Liver (tissue), 9 donors: ENCODE measurements around the gene TENT5C. TPM values are rescaled to one million over a fixed set of nuclear protein-coding genes. Genes with fewer than 3 reads are reported as not detected.

Experiments
- DNase-seq: peaks from one replicate; pipeline ENCODE4 v3.0.0-alpha.2; 2017; ENCODE audit warnings: low spot score
- H3K27ac ChIP-seq, 2 donors: one replicate each; pipeline ENCODE4 v1.7.0; 2013; ENCODE audit warnings: inconsistent platforms in 2 of 2, low read length in 2 of 2, control low read depth in 1 of 2, low read depth in 1 of 2, mild to moderate bottlenecking in 1 of 2
- H3K27me3 ChIP-seq, 4 donors: one replicate each; pipeline versions ENCODE4 v1.6.1 to v1.7.0; 2013; ENCODE audit warnings: low read length in 3 of 4, inconsistent platforms in 1 of 4, mild to moderate bottlenecking in 1 of 4, moderate library complexity in 1 of 4; ENCODE audit not compliant: control insufficient read depth in 4 of 4, insufficient read depth in 4 of 4
- H3K36me3 ChIP-seq, 4 donors: one replicate each; pipeline versions ENCODE4 v1.6.1 to v1.7.0; 2013; ENCODE audit warnings: low read length in 3 of 4, mild to moderate bottlenecking in 3 of 4, low read depth in 1 of 4, moderate library complexity in 1 of 4; ENCODE audit not compliant: control insufficient read depth in 4 of 4, insufficient read depth in 3 of 4
- H3K4me1 ChIP-seq, 4 donors: one replicate each; pipeline versions ENCODE4 v1.6.1 to v1.7.0; 2013; ENCODE audit warnings: low read length in 3 of 4, mild to moderate bottlenecking in 3 of 4, moderate library complexity in 1 of 4; ENCODE audit not compliant: control insufficient read depth in 4 of 4, insufficient read depth in 4 of 4
- H3K4me3 ChIP-seq, 3 donors: one replicate each; pipeline versions ENCODE4 v1.6.1 to v1.7.0; 2013; ENCODE audit warnings: low read length in 3 of 3, control low read depth in 1 of 3, low read depth in 1 of 3, mild to moderate bottlenecking in 1 of 3
- H3K9ac ChIP-seq, 2 donors: one replicate each; pipeline ENCODE4 v1.7.0; 2013; ENCODE audit warnings: low read length in 2 of 2, mild to moderate bottlenecking in 2 of 2, moderate library complexity in 2 of 2, control low read depth in 1 of 2, low read depth in 1 of 2
- H3K9me3 ChIP-seq, 4 donors: one replicate each; pipeline versions ENCODE4 v1.6.1 to v1.7.0; 2013; ENCODE audit warnings: low read length in 3 of 4; ENCODE audit not compliant: control insufficient read depth in 4 of 4
- ATF3 ChIP-seq: IDR thresholded peaks from 2 replicates; pipeline ENCODE4 v1.6.1; 2016; ENCODE audit warnings: antibody characterized with exemption
- EGR1 ChIP-seq, 2 donors: IDR thresholded peaks; 2 replicates each; pipeline ENCODE4 v1.6.1; 2016 to 2018; ENCODE audit warnings: antibody characterized with exemption in 2 of 2, low read depth in 2 of 2
- FOXA1 ChIP-seq: IDR thresholded peaks from 2 replicates; pipeline ENCODE4 v1.6.1; 2016; ENCODE audit warnings: antibody characterized with exemption
- HNF4A ChIP-seq, 2 donors: conservative IDR thresholded peaks; 2 replicates each; pipeline ENCODE4 v1.6.1; 2016; ENCODE audit warnings: antibody characterized with exemption in 2 of 2, mild to moderate bottlenecking in 2 of 2
- HNF4G ChIP-seq: IDR thresholded peaks from 2 replicates; pipeline ENCODE4 v1.6.1; 2016; ENCODE audit warnings: antibody characterized with exemption
- JUND ChIP-seq, 2 donors: IDR thresholded peaks; 2 replicates each; pipeline ENCODE4 v1.6.1; 2016; ENCODE audit warnings: antibody characterized with exemption in 2 of 2
- MAX ChIP-seq: IDR thresholded peaks from 2 replicates; pipeline ENCODE4 v1.6.1; 2016; ENCODE audit warnings: antibody characterized with exemption
- RAD21 ChIP-seq, 2 donors: IDR thresholded peaks; 2 replicates each; pipeline ENCODE4 v1.6.1; 2016; ENCODE audit warnings: antibody characterized with exemption in 2 of 2, mild to moderate bottlenecking in 2 of 2
- REST ChIP-seq: IDR thresholded peaks from 2 replicates; pipeline ENCODE4 v1.6.1; 2016; ENCODE audit warnings: antibody characterized with exemption, mild to moderate bottlenecking
- RXRA ChIP-seq, 2 donors: IDR thresholded peaks; 2 replicates each; pipeline ENCODE4 v1.6.1; 2017 to 2018; ENCODE audit warnings: antibody characterized with exemption in 2 of 2, mild to moderate bottlenecking in 1 of 2
- SP1 ChIP-seq: IDR thresholded peaks from 2 replicates; pipeline ENCODE4 v1.6.1; 2018; ENCODE audit warnings: antibody characterized with exemption, mild to moderate bottlenecking
- TAF1 ChIP-seq: conservative IDR thresholded peaks from 2 replicates; pipeline ENCODE4 v1.6.1; 2016; ENCODE audit warnings: antibody characterized with exemption, mild to moderate bottlenecking
- YY1 ChIP-seq: IDR thresholded peaks from 2 replicates; pipeline ENCODE4 v1.6.1; 2016; ENCODE audit warnings: antibody characterized with exemption, mild to moderate bottlenecking
- ZBTB33 ChIP-seq: IDR thresholded peaks from 2 replicates; pipeline ENCODE4 v1.6.1; 2016; ENCODE audit warnings: antibody characterized with exemption
- WGBS: extraction: QIAGEN DNeasy Blood & Tissue Kit; methylation state at CpG from one replicate; pipeline ENCODE4 v1.1.7; 2013; 5-methylcytosine and 5-hydroxymethylcytosine counted together
- polyA plus RNA-seq, 2 donors: library from polyadenylated mRNA; stranded (reverse) in 1 of 2; unstranded in 1 of 2; fragments of 200-250 nt in 1 of 2; fragments of >200 nt in 1 of 2; fragmentation: Nextera tagmentation in 1 of 2; extraction: Ambion mirVana in 1 of 2; gene quantifications; one replicate each; pipeline versions ENCODE4 v1.2.1 to v1.2.3, GENCODE V29; 2013 to 2015
- total RNA-seq, 2 donors: library from RNA; depleted of rRNA; stranded (reverse); fragments of >200 nt; gene quantifications; one replicate each; pipeline ENCODE4 v1.2.3, GENCODE V29; 2014
- donor health status: healthy.
- donor health status: healthy.
- donor health status: healthy.
- donor health status: healthy.
- donor health status: healthy.

Gene TENT5C
- total and polyA plus RNA-seq, 4 donors = 1.1 to 200 (median 4.8) TPM

GRCh38 chr1:117635805-117636204, 30.0 kb downstream of the TENT5C start:
- Histone ChIP-seq H3K36me3 (no peaks in the 10 kb centered on the region), H3K4me1 (peaks cover 10 to 43% (median 33%) of the 10 kb centered on the region in 4 donors), H3K27ac (no peak overlapping the region), H3K4me3 (no peak overlapping the region), H3K9me3 (no peaks in the 10 kb centered on the region), H3K27me3 (no peaks in the 10 kb centered on the region), H3K9ac (no peak overlapping the region)
- TF ChIP-seq EGR1 (IDR thresholded peaks at IDR 0.05; ENCODE audit: low read depth in 2 of 2) = peak in 1 of 2 donors; percentile 58
- TF ChIP-seq RAD21 (IDR thresholded peaks at IDR 0.05) = peak; percentile 18 to 56
- no peak for TF ChIP-seq JUND (IDR thresholded peaks at IDR 0.05)
- TF ChIP-seq FOXA1 = no peak
- TF ChIP-seq TAF1 = no peak
- peak; percentile 23 for TF ChIP-seq MAX
- peak in 1 of 2 donors; percentile 40 for TF ChIP-seq RXRA (IDR thresholded peaks at IDR 0.05)
- peak; percentile 90 to 92 for TF ChIP-seq HNF4A (conservative IDR thresholded peaks at IDR 0.05)
- peak; percentile 82 for TF ChIP-seq HNF4G
- no peak for TF ChIP-seq ATF3
- peak; percentile 77 for TF ChIP-seq SP1
- DNase-seq = no peak
- WGBS = 81% methylated on average over 3 of the region's 3 CpGs

- TF ChIP-seq JUND (IDR thresholded peaks at IDR 0.05) = no peak
- no peak for TF ChIP-seq YY1
- no peak for TF ChIP-seq ATF3
- TF ChIP-seq ZBTB33 = no peak
- TF ChIP-seq REST = no peak
- TF ChIP-seq HNF4G = no peak
- Histone ChIP-seq H3K36me3 (no peaks in the 10 kb centered on the region), H3K4me3 (no peak overlapping the region), H3K9me3 (no peaks in the 10 kb centered on the region), H3K27me3 (no peaks in the 10 kb centered on the region), H3K27ac (no peak overlapping the region), H3K9ac (no peak overlapping the region), H3K4me1 (peaks cover 10 to 33% (median 29%) of the 10 kb centered on the region in 4 donors)
- 89% methylated on average over 8 of the region's 8 CpGs for WGBS
- no peak for DNase-seq
Observed at GRCh38 chr1:117636637-117637425, 31.0 kb downstream of the TENT5C start.
